Tibial nerve (tissue), 4 donors: Measurements from ENCODE around the gene KDM8.

Experiments
- CTCF ChIP-seq, 5 experiments: fragments of 200-600 bp in 3 of 5; fragments of 450-650 bp in 2 of 5; sonication (generic) in 3 of 5; IDR thresholded peaks; one replicate each; pipeline ENCODE4 v1.5.1; 2016 to 2019; ENCODE audit warnings: antibody characterized with exemption in 5 of 5, mild to moderate bottlenecking in 3 of 5, moderate library complexity in 2 of 5
- EP300 ChIP-seq, 2 donors: sonication (generic); formaldehyde crosslinking; IDR thresholded peaks; one replicate each; pipeline ENCODE4 v1.6.1; 2017; ENCODE audit warnings: antibody characterized with exemption in 2 of 2, mild to moderate bottlenecking in 1 of 2
- POLR2A ChIP-seq, 2 donors: fragments of 450-650 bp; IDR thresholded peaks; one replicate each; pipeline ENCODE4 v1.6.1; 2017; ENCODE audit warnings: antibody characterized with exemption in 2 of 2, mild to moderate bottlenecking in 2 of 2, moderate library complexity in 2 of 2

GRCh38 chr16:27235055-27235937 is 32.0 kb downstream of the KDM8 start:
- peak; percentile 60 to 81 (median 76) for TF ChIP-seq CTCF (IDR thresholded peaks at IDR 0.05)
- TF ChIP-seq POLR2A (IDR thresholded peaks at IDR 0.05) = no peak
- peak; percentile 24 to 73 for TF ChIP-seq EP300 (IDR thresholded peaks at IDR 0.05)
